ENCODE measurements around the gene PET100. TPM values are rescaled to one million over a fixed set of nuclear protein-coding genes. Genes with fewer than 3 reads are reported as not detected.

Gene PET100
- polyA plus RNA-seq, 1 donor (not counting 4 experiments of a cell fraction or from before 2014, with no cell fraction given) = 85.8 TPM

DNA sequence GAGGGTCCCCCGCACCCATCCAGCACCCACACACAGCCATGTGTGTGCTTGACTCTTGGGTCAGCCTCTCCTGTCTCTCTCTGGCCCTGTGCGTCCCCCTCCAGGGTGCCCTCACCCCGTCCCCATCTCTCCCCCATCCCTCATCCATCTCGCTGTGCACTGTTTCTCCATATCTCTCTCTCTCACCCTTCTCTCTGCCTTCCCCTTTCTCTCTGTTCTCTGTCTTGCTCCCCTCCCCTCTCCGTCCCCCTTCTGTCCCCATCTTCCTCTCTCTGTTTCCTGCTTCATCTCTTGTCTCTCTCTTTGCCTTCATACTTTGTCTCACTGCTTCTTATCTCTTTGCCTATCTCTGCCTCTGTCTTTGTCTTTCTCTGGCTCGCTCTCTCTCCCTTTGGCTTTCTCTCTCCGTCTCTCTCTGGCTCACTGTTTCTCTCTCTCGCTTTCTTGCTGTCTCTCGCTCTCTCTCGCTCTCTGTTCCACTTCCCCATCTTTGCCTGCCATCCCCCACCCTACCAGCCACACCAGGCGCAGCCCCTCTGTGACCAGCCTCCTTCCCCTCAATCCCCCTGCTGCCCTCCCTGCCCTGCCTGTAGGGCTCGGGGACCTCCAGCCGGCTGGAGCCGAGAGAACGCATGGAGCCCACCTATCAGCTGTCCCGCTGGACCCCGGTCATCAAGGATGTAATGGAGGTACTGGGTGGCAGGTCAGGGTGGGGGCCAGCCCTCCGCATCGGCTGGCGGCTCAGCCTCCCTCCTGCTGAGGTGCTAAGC, 16.2 kb downstream of the PET100 start:
- DNase-seq (ENCODE audit: low read depth, low spot score) = no peak
- peaks cover 4 to 15% of the 10 kb centered on the region in 2 experiments for H3K36me3 ChIP-seq (ENCODE audit: control insufficient read depth in 2 of 2, extremely low read depth in 1 of 2, insufficient read depth in 2 of 2, low read length in 2 of 2)
- no peak overlapping the region for H3K4me2 ChIP-seq (ENCODE audit: control insufficient read depth, extremely low read depth, insufficient read depth, low read depth, low read length)
- H3K9ac ChIP-seq (ENCODE audit: control insufficient read depth, extremely low read depth, insufficient read depth, low read length) = no peak overlapping the region
- dilution Hi-C loops (cut with MboI; ENCODE audit: extremely low pct_ligation_motif_present, low sequenced_read_pairs) = no loop called here
- H3K4me3 ChIP-seq (ENCODE audit: control insufficient read depth in 2 of 3, extremely low read depth in 1 of 3, insufficient read depth in 2 of 3, low read depth in 1 of 3, low read length in 3 of 3) = no peak overlapping the region
- no peak for FAIRE-seq
- no peak overlapping the region for H2AFZ ChIP-seq (ENCODE audit: control insufficient read depth, low read length)
- no peak overlapping the region for H3K27ac ChIP-seq (ENCODE audit: control insufficient read depth, insufficient read depth, low read length)
- no peaks in the 10 kb centered on the region for H4K20me1 ChIP-seq (ENCODE audit: control insufficient read depth, extremely low read depth, insufficient read depth, low read length)
- H3K4me1 ChIP-seq (ENCODE audit: control insufficient read depth, extremely low read depth, insufficient read depth, low read length) = no peaks in the 10 kb centered on the region
- no peaks in the 10 kb centered on the region for H3K79me2 ChIP-seq (ENCODE audit: control insufficient read depth, insufficient read depth, low read length)
- H3K9me3 ChIP-seq (ENCODE audit: control insufficient read depth, low read depth, low read length) = no peaks in the 10 kb centered on the region
- H3K9me1 ChIP-seq (ENCODE audit: control insufficient read depth, extremely low read depth, insufficient read depth, low read length) = no peaks in the 10 kb centered on the region
- TF ChIP-seq, protein P1, sequence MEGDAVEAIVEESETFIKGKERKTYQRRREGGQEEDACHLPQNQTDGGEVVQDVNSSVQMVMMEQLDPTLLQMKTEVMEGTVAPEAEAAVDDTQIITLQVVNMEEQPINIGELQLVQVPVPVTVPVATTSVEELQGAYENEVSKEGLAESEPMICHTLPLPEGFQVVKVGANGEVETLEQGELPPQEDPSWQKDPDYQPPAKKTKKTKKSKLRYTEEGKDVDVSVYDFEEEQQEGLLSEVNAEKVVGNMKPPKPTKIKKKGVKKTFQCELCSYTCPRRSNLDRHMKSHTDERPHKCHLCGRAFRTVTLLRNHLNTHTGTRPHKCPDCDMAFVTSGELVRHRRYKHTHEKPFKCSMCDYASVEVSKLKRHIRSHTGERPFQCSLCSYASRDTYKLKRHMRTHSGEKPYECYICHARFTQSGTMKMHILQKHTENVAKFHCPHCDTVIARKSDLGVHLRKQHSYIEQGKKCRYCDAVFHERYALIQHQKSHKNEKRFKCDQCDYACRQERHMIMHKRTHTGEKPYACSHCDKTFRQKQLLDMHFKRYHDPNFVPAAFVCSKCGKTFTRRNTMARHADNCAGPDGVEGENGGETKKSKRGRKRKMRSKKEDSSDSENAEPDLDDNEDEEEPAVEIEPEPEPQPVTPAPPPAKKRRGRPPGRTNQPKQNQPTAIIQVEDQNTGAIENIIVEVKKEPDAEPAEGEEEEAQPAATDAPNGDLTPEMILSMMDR (optimal IDR thresholded peaks at IDR 0.05 in 1 of 3, IDR thresholded peaks at IDR 0.05 in 1 of 3, conservative IDR thresholded peaks at IDR 0.05 in 1 of 3; ENCODE audit: extremely low read depth in 1 of 3, insufficient read depth in 2 of 3, low read length in 3 of 3) = no peak
- no peak for TF ChIP-seq EZH2 (IDR thresholded peaks at IDR 0.05; ENCODE audit: low read length)
- H3K27me3 ChIP-seq (ENCODE audit: control insufficient read depth, extremely low read depth, insufficient read depth, low read length) = no peaks in the 10 kb centered on the region

DNA sequence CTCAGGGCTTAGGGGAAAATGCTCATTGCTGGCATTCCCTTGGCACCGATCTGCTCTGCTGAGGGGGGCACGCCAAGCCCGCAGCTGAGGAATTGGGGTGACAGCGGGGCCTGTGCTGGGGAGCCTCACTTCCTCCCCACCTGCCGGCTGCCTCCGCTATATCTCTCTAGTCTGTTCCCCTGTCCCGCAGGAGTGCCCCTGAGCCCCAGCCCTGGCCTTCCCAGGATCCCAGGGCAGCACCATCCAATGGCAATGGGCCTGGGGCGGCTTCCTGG, 16.8 kb downstream of the PET100 start:
- Histone ChIP-seq H3K4me3 (ENCODE audit: control insufficient read depth in 2 of 3, extremely low read depth in 1 of 3, insufficient read depth in 2 of 3, low read depth in 1 of 3, low read length in 3 of 3) (no peak overlapping the region), H4K20me1 (ENCODE audit: control insufficient read depth, extremely low read depth, insufficient read depth, low read length) (no peaks in the 10 kb centered on the region), H3K4me1 (ENCODE audit: control insufficient read depth, extremely low read depth, insufficient read depth, low read length) (no peaks in the 10 kb centered on the region), H3K27me3 (ENCODE audit: control insufficient read depth, extremely low read depth, insufficient read depth, low read length) (no peaks in the 10 kb centered on the region), H3K79me2 (ENCODE audit: control insufficient read depth, insufficient read depth, low read length) (no peaks in the 10 kb centered on the region), H3K36me3 (ENCODE audit: control insufficient read depth in 2 of 2, extremely low read depth in 1 of 2, insufficient read depth in 2 of 2, low read length in 2 of 2) (peaks cover 4 to 15% of the 10 kb centered on the region in 2 experiments), H2AFZ (ENCODE audit: control insufficient read depth, low read length) (no peak overlapping the region), H3K4me2 (ENCODE audit: control insufficient read depth, extremely low read depth, insufficient read depth, low read depth, low read length) (no peak overlapping the region), H3K9me3 (ENCODE audit: control insufficient read depth, low read depth, low read length) (no peaks in the 10 kb centered on the region), H3K9ac (ENCODE audit: control insufficient read depth, extremely low read depth, insufficient read depth, low read length) (no peak overlapping the region), H3K9me1 (ENCODE audit: control insufficient read depth, extremely low read depth, insufficient read depth, low read length) (no peaks in the 10 kb centered on the region), H3K27ac (ENCODE audit: control insufficient read depth, insufficient read depth, low read length) (no peak overlapping the region)
- FAIRE-seq (no peak), DNase-seq (ENCODE audit: low read depth, low spot score) (no peak)
- TF ChIP-seq, protein P1 (optimal IDR thresholded peaks at IDR 0.05 in 1 of 3, IDR thresholded peaks at IDR 0.05 in 1 of 3, conservative IDR thresholded peaks at IDR 0.05 in 1 of 3; ENCODE audit: extremely low read depth in 1 of 3, insufficient read depth in 2 of 3, low read length in 3 of 3) = no peak
- no peak for TF ChIP-seq EZH2 (IDR thresholded peaks at IDR 0.05; ENCODE audit: low read length)
- dilution Hi-C loops (cut with MboI; ENCODE audit: extremely low pct_ligation_motif_present, low sequenced_read_pairs) = no loop called here
